CD4-positive, alpha-beta T cell treated with Interleukin-10 for 1 hour (primary cell): ENCODE data around the gene RBMS3.
"Not testable (repeated sequence)": the region's sequence is repeated elsewhere in the genome, so short reads cannot be mapped to it uniquely, and the experiment has no call there.

Source experiments
- DNase-seq: peaks from one replicate; pipeline ENCODE4 v3.0.0-alpha.2; 2020

Gene RBMS3

GRCh38 chr3:29393946-29394345 lies 113.1 kb downstream of the RBMS3 start:
- not testable (repeated sequence) for DNase-seq

DNA sequence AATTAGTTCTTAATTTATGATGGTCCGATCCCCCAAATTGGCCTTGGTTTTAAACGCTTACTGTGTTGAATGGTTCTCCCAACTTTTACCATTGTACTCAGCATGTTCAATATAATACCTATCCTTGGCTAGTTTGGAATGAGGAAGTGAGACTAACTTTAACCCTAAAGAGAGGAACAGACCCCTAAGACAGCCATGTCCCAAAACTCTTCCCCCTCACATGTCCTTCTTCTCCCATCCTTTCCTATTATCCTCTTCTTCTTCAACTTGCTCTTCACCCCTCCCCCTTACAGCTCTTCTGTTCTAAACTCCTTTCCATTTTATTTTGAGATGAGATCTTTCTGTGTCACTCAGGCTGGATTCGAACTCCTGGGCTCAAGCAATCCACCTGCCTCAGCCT lies 116.5 kb downstream of the RBMS3 start:
- DNase-seq, result no peak

GRCh38 chr3:29398787-29399186 lies 117.9 kb downstream of the RBMS3 start:
- DNase-seq, result no peak

- no peak for DNase-seq
Observed at GRCh38 chr3:29406291-29406832, 125.5 kb downstream of the RBMS3 start.

DNA sequence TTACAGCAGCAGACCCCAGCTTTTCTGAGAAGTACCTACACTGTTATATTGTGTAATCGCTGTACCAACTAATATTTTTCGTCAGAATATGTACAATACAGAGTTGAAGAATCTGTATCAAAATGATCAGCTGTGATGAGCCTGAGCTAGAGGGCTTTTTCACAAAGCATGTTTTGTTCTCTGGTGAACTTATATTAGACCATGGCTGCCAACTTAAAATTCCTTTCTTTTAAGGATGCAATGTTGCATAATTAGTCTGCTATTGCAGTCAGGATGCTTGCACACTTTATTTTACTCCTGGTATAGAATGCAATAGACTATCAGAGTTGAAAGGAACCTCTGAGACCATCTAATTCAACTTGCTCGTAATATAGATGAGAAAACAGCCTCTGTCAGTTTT lies 127.8 kb downstream of the RBMS3 start:
- no peak for DNase-seq

DNA sequence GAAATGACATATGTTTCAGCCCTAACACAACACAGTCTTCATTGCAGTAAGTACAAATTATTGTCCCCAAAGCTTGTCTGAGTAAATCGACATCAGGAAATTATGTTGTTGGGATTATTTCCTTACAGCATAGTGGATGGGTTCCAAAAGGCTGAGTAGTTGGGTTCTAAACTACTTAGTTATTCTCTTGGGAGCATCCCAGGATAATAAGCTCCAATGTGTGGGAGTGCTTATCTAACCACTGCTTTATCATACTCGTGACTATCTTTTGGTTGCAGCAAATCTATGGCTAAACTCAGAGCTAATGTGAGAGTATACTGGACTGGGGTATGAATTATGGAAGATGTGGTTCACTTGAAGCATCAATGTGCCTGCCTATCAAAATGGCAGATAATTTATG lies 128.5 kb downstream of the RBMS3 start:
- DNase-seq, result no peak

- no peak for DNase-seq
Observed at GRCh38 chr3:29410220-29410619, 129.3 kb downstream of the RBMS3 start.

GRCh38 chr3:29410660-29411405 lies 130.0 kb downstream of the RBMS3 start:
- DNase-seq, result no peak

DNA sequence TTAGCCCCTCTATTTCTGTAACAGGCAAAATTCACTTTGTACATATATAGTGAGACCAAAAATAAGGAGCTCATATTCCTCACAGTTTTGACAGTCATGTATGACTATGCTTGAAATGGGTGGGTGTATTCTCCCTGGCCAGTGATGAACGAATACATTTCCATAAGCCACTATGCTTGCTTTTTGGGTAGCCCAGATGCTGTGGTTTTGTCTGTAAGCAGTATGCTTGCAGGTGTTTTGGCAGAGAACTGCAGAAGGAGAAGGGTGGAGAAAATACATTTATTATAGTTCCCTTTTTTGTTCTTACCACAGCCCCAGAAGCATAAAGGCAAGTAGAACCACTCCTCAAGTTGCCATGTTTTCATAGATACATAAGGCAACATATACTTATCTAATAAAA lies 131.2 kb downstream of the RBMS3 start:
- DNase-seq, result no peak

- no peak for DNase-seq
Observed at GRCh38 chr3:29414468-29415224, 133.8 kb downstream of the RBMS3 start.

- no peak for DNase-seq
Observed at GRCh38 chr3:29415482-29416223, 134.8 kb downstream of the RBMS3 start.

DNA sequence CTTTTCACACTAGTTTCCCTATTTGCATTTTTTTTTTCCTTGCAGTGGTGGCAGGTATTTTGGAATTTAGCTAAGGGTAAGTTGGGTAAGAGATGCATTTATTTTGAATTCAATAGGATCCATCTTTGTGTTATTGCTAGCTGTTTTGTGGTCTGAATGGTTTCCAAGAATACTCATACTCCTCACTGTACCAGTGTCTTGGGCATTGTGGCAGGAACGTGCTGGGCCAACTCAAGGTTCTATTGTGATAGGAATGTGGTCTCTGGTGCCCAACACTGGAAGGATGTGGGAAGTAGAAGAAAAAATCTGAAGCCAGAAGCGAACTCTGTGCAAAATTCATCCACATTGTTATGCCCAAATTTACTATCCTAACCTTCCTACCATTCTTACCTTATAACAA lies 135.6 kb downstream of the RBMS3 start:
- DNase-seq, result no peak

DNA sequence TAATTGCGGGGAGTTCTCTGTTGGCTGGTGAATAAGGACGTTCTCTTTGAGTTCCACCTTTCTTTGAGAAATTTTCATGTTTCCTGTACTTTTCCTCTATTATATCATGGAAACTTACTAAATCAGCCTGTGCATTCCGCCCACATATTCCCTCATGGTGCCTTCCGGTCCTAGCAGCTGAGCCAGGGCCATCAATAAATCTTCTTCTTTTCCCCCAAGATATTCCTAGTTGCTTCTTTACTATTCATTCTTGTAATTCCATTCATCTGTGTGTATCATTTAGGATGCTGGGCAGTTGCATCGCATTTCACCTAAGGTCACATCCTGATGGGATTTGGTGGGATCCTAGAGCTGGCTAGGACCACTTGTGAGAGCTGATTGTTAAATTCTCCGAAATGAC lies 139.2 kb downstream of the RBMS3 start:
- no peak for DNase-seq

DNA sequence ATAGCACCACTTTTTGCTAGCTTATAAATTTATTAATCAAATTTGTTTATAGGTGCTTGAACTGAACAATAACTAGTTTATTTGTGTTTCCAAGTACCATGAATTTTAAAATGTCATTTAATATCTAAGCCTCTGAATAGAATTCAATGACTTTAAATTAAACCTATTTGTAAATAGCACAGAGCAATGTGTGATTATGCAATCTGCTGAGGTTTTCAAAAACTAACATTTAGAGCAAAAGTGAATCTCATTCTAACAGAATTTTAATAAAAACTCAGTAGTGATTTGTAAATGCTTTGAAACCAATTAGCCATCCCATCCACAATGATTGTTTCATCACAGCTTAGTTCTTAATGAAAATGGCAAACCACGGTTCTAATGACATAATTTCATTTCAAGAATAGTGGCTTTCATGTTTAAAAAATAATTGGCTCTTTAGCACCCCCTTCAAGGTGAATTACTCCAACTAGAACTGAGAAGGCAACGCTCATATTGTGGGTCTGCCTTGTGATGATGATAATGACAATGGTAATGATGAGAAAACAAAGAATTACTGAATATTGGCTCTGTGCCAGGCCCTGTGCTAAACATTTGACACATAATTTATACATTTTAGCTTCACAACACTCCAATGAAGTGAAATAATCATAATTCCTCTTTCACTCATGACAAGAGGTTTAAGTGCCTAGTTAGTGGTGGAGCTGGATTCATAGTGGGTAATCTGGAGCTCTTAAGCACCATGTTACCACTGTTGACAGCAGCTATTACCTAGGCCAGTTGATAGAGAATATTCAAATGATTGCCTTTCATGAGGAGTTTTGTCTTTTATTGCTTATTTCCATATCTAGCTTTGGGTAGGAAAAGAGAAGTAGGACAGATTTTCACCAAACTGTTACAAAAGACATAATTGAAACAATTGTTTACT lies 145.7 kb downstream of the RBMS3 start:
- no peak for DNase-seq

DNA sequence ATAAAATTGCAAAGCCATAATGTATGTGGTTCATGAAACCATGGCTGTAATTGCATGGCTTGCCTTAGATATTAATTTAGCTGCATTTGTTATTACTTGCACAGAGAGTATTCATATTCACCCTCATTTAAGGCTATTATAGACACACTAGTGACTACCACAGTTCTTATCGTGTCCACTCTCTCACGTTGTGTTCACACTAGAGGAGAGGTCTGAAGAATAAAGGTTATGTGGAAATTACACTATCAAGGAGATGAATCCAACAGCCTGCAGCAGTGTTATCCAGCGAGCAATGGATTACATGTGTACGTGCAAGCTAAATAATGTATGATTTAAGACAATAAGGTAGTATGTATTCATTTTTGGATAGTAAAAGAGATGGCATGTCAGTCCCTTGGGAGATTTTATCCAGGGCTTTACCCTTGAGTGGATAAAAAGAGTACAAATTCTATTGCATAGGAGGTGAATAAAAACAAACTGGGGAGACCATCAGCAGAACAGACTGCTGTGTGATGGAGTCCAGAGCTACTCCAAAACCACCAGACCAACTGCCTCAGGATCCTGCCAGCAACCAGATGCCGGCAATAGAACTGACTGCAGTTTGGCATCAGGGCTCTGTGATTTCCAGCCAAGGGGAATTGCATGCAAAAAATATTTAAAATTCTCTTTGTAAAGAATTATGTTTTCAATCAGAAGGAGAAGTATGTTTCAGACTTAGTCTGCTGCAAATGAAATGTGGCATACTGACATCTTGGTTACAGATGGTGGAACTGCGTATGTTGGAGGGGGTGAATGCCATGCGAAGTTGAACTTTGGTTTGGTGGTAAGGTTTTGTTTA lies 146.6 kb downstream of the RBMS3 start:
- no peak for DNase-seq

GRCh38 chr3:29429055-29429679 lies 148.3 kb downstream of the RBMS3 start:
- no peak for DNase-seq

DNA sequence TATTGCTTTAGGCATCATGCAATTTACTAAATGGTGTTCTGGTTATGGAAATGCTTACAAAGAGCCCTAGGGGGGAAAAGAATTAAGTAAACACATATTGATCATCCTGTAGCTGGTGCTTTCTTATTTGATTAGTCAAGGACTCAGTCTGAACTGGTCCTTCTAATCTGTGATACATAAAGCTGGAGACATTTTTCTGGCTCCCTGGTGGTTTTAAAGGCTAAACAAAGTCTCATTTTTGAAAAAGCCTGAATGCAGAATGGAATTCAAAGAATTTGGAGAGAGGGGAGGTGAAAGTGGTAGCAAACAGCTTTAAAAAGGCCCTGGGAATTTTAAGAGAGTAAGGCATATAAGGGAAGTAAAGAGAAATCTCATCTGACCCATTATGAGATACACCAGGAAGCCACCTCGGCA lies 149.7 kb downstream of the RBMS3 start:
- no peak for DNase-seq

DNA sequence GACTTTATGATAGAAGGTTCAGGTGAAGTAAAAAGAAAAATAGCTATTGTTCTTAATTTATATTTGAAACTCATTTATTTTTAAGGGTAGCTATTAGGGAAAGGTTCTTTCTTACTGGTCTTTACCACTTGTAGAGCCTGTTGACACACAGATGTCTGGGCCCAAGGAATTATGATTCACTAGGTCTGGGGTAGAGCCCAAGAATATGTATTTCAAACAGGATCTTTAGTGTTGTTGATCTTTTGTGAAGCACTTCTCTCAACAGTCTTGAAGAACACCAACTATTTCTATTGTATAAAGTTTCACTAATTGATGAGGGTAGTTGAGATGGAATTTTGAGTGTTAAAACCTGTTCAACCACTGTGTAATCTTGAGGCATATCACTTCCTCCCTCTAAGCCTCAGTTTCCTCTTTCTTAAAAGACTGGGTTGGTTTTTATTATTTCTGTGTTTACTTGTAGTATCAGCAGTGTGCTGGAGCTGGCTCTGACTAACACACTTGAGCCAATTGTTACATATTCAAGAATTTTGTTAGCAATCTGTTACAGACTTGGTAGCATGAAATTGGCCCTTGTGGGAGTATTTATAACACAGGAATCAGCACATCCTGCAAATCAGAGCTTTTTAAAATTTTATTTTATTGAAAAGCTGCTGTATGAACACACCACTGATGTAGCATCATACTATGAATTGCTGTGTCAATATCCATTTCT lies 155.9 kb downstream of the RBMS3 start:
- DNase-seq, result no peak

DNA sequence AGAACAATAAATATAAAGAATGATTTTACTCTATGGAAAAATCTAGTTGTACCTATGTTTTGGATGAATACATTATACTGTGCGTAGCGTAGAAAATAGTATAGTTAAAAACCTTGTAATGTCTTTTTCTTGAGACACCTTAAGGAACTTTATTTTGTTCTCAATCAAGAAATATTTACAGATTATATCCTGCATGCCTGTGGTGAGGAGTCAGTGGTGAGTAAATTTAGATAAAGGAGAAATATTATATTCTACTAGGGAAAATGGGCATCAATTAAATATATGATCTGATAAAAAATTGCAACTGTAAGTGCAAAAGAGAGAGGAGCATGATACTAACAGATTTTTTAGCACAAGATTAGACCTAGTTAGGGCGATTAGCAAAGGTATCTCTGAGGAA lies 157.7 kb downstream of the RBMS3 start:
- DNase-seq, result no peak
